Activated CD4-positive, CD25-positive, alpha-beta regulatory T cell (primary cell): ENCODE measurements around the gene FAM53C.
"Not testable (repeated sequence)": the region's sequence is repeated elsewhere in the genome, so short reads cannot be mapped to it uniquely, and the experiment has no call there.

Experiments used
- DNase-seq, 4 experiments: peaks; one replicate each; lab custom pipeline; 2025; lab: John Stamatoyannopoulos, UW

FAM53C gene

DNA sequence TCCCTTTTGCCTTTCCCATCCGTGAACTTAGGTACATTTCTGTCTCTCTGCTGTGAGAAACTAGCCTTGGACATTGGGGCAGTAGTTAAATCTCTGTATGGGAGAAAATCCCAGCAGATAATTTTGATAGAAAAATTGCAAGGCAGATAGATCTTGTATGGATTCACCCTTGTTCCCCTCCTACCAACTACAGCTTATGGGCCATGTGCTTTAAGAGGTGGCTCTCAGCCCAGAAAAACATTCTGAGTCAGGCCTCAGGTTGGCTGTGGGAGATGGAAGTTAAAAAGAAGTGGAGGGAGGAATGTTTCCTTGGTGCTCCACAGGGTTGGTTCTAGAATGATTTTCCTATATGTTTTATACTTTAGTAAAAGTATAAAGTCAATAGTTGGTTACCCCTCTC lies 13.0 kb downstream of the FAM53C start:
- no peak for DNase-seq

DNA sequence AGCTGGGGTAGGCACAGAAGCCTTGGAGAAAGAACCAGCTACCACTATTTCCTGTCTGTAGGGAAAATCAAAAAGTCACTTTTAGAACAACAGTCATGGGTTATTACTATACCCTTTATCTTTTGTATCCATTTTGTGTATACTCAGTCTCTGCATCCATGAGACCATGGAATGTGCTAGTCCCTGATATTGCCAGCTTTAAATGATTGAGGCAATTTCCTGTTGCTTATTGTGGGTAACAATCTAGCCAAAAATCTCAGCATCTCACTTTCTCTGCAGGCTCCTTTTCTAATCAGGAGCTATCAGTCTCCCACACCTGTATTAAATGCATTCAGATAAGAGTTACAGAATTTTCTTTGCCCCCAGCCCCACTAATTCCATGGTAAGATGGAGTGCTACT lies 13.5 kb downstream of the FAM53C start:
- no peak for DNase-seq

DNA sequence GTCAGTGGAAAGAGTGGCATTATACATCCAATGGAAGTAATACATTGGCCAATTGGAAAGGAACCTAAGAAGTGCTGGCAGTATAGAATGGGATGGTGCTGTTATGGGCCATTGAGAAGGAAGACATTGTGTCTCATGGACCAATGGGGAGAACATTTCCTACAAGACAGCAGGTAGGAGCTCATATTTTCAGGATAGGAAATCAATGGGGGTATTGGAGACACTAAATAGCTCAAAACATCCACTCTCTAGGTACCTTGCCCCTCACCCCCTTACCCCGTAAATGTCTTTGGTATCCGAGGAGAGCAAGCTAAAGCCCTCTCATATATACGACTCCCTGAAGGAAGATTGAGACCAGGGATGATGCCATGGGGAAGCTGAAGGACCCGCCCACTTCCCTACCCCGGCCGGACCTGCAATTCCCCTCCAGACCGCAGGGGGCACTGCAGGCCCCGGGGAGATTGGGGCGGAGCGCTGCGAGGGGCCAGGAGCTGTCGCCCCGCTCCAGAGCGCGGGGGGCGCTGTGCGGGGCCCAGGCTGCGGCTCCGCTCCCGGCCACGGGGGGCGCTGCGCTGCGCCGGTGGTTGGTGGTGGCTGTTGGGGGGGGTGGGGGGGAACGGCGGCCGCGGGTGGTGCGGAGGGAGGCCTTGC lies 14.1 kb downstream of the FAM53C start, which contains the start of gene KDM3B:
TSS of gene KDM3B (plus strand) at position 615 of the 651 bp plus-strand sequence. CDS start 111 bp downstream, outside the sequence.
- peak; percentile 81 to 94 (median 90) for DNase-seq

DNA sequence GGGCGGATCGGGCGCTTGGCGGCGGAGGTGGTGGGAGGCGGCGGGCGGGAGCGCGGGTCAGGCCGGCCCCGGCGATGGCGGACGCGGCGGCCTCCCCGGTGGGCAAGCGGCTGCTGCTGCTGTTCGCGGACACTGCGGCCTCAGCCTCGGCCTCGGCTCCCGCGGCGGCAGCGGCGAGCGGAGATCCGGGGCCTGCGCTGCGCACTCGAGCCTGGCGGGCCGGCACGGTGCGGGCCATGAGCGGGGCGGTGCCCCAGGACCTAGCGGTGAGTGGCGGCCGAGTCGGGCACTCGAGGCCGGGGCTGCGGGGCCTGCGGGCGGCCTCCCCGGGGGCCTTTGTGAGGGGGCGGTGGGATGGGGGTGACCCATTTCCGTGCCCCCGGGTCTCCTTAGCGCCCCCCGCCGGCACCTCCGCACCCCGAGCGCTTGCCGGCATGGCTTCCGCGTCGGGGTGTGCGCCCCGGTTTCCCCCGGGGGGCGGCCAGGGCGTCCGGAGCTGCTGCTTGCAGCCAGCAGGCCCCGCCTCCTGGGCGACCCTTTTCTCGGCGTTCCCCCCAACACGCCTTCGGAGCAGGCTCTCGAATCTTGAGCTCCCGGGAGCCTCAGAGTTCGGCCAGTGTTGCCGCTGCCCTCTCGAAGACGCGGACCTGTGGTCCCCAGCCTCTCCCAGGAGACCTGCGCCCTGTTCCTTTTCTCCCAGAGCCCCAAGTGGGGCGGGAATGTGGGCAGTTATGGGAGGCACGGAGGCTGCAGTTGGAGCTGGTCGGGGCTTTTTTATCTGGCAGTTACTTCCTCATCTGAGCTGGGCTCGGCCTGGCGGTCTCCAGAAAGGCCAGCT lies 14.9 kb downstream of the FAM53C start:
- peak; percentile 41 to 69 (median 54) for DNase-seq

GRCh38 chr5:138353560-138354080 lies 15.6 kb downstream of the FAM53C start:
- DNase-seq, result no peak

- DNase-seq, result no peak
These were observed 16.3 kb downstream of the FAM53C start for GRCh38 chr5:138354387-138354786.

GRCh38 chr5:138354926-138355378 lies 16.9 kb downstream of the FAM53C start:
- DNase-seq, result peak in 1 of 4 experiments; percentile 29

- DNase-seq, result no peak
These were observed 21.6 kb downstream of the FAM53C start for GRCh38 chr5:138359621-138360020.

GRCh38 chr5:138360941-138361452 lies 22.9 kb downstream of the FAM53C start:
- no peak for DNase-seq

DNA sequence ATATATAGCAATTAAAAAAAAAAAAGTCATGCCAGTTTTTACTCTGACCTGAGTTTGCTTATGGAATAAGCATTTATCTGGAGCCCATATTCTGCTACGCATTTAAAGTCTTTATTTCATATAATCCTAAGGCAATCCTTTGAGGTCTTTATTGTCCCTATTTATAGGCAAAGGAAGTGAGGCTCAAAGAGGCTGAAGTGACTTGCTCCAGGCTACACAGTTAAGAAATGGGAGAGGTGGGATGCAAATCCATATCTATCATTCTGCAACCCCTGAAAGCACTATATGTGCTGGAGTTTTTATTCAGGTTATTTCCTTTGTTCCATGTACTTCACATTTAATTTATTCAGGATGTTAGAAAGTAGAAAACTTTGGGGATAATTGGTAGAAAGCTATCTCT lies 26.5 kb downstream of the FAM53C start:
- DNase-seq, result no peak

DNA sequence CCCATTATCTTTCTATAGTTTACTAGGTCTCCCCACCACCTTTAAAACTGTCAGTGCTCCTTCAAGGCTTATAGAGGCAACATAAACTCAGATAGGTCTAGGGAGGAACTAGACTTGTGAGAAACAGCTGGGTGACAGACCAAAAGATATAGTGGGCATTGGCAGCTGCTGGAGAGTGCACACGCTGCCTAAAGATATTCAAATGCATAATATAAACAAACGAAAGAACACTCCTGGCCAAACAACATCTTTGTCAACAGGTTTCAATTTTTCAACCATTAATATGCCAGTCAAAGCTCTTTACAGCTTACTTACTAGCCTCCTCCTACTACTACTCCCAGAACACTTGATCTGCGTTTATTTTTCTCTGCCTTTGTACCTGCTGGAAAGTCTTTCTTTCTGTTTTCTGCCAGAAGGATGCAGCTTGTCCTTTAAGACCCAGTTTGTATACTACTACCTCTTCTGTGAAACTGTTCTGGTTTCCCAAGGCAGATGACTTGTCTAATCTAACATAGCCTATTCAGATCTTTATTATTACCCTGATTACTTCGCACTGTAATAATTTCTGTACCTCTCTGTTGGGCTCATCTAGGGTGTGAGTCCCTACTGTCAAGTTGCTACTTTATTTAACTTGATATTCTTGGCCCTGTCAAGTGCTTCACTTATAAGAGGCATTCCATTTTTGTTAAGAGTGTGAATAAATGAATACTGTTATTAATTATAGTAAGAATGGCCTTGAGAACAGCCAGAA lies 28.7 kb downstream of the FAM53C start:
- no peak for DNase-seq

GRCh38 chr5:138369261-138369660 lies 31.2 kb downstream of the FAM53C start:
- no peak for DNase-seq

- DNase-seq, result no peak
These were observed 31.6 kb downstream of the FAM53C start for GRCh38 chr5:138369706-138370105.

- no peak for DNase-seq
These were observed 32.5 kb downstream of the FAM53C start for GRCh38 chr5:138370537-138370936.

DNA sequence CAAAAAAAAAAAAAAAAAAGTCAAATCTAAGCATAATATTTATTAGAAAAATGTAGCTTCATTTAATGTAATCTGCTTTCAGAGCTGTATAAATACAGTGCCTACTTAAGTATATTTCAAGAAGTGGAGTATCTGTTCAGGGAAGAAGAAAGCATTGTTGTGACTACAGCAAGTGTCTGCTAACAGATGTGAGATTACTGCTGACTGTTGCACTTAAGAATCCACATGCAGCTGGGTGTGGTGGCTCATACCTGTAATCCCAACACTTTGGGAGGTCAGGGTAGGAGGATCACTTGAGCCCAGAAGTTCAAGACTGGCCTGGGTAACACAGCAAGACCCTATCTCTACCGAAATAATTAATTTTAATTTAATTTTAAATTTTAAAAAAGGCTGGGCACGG lies 33.4 kb downstream of the FAM53C start:
- no peak for DNase-seq

DNA sequence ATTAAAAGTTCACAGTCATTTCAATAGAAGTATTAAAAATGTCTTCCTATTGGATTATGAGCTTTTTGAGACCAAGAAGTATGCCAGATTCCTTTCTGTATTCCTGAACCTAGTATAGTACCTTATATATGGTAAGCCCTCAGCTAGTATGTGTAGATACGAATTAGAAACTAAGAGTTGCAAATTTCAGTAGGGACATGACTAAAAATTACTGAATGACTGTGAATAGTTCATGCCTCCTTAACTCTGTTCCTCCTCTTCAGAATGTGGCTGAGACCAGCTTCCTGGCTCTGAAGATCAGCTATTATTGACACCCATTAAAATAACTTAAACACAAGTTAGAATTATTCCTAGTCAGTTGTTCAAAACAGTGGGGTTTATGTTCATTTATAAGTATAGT lies 34.2 kb downstream of the FAM53C start:
- no peak for DNase-seq

GRCh38 chr5:138372653-138373052 lies 34.6 kb downstream of the FAM53C start:
- DNase-seq, result no peak

DNA sequence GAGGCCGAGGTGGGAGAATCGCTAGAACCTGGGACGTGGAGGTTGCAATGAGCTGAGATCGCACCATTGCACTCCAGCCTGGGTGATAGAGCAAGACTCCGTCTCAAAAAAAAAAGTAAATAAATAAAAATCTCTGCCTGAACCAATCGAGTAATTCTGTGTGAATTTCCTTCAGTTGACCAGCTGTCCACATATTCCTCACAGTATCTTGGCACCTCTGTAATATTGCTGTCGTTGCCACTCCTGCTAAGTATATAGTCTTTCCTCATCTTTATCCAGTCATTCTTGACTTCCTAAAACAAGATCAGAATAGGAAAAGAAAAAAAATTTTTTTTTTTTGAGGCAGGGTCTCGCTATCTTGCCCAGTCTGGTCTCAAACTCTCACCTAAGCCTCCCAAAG lies 44.3 kb downstream of the FAM53C start:
- DNase-seq, result no peak

- no peak for DNase-seq
These were observed 47.6 kb downstream of the FAM53C start for GRCh38 chr5:138385660-138386059.

DNA sequence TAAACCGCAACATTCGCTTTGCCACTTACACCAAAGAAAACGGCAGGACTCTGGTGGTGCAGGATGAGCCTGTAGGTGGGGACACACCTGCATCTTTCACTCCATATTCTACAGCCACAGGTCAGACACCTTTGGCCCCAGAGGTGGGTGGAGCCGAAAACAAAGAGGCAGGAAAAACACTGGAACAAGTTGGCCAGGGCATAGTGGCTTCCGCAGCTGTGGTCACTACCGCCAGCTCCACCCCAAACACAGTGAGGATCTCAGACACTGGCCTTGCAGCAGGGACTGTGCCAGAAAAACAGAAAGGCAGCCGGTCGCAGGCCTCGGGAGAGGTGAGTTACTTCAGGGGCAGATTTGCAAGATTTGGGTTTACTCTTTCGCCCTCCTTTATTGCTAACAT lies 48.2 kb downstream of the FAM53C start:
- DNase-seq, result no peak

DNA sequence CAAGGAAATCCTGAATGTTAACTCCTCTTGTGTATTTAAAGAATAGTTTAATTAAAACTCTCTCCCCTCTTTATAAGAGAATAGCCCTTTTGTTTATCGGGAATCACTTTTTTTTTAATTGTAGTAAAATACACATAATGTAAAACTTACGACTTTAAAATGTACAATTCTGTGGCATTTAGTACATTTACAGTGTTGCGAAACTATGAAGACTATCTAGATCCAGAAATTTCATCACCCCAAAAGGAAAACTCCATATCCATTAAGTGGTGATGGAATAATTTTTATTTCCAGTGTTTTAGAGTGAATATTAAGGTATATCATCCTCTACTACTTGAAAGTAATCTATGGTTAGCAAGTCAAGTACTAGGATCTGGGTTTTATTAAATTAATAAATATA lies 51.3 kb downstream of the FAM53C start:
- DNase-seq, result no peak

DNA sequence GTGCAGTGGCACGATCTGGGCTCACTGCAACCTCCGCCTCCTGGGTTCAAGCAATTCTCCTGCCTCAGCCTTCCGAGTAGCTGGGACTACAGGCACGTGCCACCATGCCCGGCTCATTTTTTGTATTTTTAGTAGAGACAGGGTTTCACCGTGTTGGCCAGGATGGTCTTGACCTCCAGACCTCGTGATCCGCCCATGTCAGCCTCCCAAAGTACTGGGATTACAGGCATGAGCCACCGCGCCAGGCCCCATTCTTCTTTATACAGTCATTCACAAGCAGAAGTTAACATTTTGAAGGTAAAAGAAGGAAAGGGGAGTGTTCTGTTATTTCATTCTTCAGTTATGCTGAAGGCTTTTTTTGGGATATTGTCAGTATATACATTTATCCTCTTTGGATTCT lies 51.8 kb downstream of the FAM53C start:
- DNase-seq, result not testable (repeated sequence)
